ENCODE results near the gene HCFC1R1.

The HCFC1R1 gene

DNA sequence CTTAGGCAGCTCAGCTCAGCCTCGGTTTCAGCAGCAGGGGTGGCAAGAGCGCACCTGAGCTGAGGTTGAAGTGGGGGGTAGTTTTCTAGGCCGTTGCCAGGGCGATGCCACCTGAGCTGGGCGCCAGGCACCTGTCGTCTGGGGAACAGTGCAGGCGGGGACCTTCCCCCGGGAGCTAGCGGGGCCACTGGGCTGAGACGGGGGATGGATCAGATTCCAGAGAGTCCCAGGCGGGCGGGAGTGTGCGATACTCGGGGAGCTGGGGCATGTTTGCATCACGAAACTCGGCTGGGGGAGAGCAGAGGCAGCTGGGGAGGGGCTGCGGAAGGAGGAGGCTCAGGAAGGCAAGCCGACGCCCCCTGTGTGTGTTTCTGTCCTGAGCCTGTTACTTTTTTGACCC lies 11.5 kb downstream of the HCFC1R1 start:
- TF ChIP-seq, protein P1, sequence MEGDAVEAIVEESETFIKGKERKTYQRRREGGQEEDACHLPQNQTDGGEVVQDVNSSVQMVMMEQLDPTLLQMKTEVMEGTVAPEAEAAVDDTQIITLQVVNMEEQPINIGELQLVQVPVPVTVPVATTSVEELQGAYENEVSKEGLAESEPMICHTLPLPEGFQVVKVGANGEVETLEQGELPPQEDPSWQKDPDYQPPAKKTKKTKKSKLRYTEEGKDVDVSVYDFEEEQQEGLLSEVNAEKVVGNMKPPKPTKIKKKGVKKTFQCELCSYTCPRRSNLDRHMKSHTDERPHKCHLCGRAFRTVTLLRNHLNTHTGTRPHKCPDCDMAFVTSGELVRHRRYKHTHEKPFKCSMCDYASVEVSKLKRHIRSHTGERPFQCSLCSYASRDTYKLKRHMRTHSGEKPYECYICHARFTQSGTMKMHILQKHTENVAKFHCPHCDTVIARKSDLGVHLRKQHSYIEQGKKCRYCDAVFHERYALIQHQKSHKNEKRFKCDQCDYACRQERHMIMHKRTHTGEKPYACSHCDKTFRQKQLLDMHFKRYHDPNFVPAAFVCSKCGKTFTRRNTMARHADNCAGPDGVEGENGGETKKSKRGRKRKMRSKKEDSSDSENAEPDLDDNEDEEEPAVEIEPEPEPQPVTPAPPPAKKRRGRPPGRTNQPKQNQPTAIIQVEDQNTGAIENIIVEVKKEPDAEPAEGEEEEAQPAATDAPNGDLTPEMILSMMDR (IDR thresholded peaks at IDR 0.05; ENCODE audit: low read depth, low read length) = no peak
- Histone ChIP-seq H3K4me1 (no peaks in the 10 kb centered on the region), H3K27me3 (peaks cover 10% of the 10 kb centered on the region; the same call in 1 of the 2 replicates), H3K9me3 (no peaks in the 10 kb centered on the region), H3K36me3 (no peaks in the 10 kb centered on the region), H3K4me3 (ENCODE audit: low read depth, low read length) (no peak overlapping the region)
- DNase-seq = no peak

DNA sequence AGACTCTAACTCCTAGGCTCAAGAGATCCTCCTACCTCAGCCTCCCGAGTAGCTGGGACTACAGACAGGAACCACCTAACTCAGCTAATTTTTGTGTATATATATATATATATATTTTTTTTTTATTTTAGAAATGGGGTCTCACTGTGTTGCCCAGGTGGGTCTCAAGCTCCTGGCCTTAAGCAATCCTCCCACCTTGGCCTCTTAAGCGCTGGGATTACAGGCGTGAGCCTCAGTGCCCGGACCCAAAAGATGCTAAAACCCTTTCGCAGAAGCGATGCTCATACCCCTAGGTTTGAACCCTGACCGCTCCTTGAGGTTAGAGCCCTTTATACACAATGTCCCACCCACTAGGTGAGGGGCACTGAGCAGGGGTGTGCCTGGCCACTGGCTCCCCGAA lies 13.2 kb downstream of the HCFC1R1 start:
- Histone ChIP-seq H3K36me3 (no peaks in the 10 kb centered on the region), H3K4me1 (no peaks in the 10 kb centered on the region), H3K4me3 (ENCODE audit: low read depth, low read length) (no peak overlapping the region), H3K27me3 (peaks cover 10% of the 10 kb centered on the region; the same call in 1 of the 2 replicates), H3K9me3 (no peaks in the 10 kb centered on the region)
- TF ChIP-seq, protein P1 (IDR thresholded peaks at IDR 0.05; ENCODE audit: low read depth, low read length) = no peak
- no peak for DNase-seq

DNA sequence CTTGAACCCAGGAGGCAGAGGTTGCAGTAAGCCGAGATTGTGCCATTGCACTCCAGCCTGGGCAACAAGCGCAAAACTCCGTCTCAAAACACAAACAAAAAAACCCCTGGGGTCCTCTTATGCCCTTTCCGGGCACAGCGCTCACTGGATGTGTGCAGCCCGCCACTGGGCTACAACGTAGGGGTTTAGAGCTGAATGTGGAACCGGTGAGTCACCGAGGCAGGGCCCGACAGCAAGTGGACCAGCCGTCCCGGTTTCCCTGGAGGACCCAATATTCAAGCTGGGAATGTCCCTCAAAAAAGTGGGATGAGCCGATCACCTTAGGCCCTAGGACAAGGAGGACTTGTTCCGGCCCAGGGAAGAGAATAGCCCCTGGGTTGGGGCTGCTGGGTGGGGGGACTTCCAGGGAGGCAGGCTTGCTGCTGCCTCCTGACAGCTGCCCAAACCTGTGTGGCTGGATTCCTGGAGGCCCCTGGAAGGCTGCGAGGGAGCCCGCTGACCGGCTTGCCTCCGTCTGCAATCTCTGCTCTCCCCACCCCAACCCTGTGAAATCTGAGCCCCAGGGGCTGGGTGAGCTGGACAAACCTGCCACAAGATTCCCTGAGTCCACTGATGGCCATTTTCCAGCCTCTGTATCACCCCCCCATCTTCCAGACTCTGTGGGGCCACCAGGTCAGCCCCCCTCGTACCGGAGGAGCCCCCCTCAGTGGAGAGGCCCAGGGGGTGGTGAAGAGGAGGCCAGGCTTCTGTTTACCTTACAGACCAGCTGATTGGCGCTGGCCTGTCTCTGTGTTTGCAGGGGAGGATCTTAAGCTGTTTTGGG lies 14.0 kb downstream of the HCFC1R1 start:
- no peak for DNase-seq
- H3K27me3 ChIP-seq = peaks cover 12% of the 10 kb centered on the region
- H3K9me3 ChIP-seq = no peaks in the 10 kb centered on the region
- TF ChIP-seq, protein P1 (IDR thresholded peaks at IDR 0.05; ENCODE audit: low read depth, low read length) = no peak
- no peak overlapping the region for H3K4me3 ChIP-seq (ENCODE audit: low read depth, low read length)
- no peaks in the 10 kb centered on the region for H3K4me1 ChIP-seq
- H3K36me3 ChIP-seq = no peaks in the 10 kb centered on the region

DNA sequence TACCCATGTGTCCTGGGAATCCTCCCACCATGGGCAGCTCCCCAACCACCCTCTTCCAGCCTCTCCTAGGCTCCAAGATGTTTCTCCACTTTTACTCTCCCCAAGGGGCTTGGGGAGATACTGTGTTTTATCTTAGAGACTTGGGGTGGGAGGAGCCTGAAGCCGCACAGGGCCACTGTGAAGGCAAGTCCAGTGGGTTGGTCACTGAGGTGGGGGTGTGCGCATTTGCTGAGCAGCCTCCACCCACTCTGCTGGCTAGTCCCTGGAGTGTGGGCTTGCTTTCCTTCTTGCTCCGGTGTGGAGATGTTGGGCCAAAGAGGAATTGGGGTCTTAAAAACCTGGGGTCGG lies 15.1 kb downstream of the HCFC1R1 start:
- Histone ChIP-seq H3K4me3 (ENCODE audit: low read depth, low read length) (no peak overlapping the region), H3K27me3 (peaks cover 12% of the 10 kb centered on the region), H3K36me3 (no peaks in the 10 kb centered on the region), H3K4me1 (no peaks in the 10 kb centered on the region), H3K9me3 (no peaks in the 10 kb centered on the region)
- TF ChIP-seq, protein P1 (IDR thresholded peaks at IDR 0.05; ENCODE audit: low read depth, low read length) = no peak
- no peak for DNase-seq

DNA sequence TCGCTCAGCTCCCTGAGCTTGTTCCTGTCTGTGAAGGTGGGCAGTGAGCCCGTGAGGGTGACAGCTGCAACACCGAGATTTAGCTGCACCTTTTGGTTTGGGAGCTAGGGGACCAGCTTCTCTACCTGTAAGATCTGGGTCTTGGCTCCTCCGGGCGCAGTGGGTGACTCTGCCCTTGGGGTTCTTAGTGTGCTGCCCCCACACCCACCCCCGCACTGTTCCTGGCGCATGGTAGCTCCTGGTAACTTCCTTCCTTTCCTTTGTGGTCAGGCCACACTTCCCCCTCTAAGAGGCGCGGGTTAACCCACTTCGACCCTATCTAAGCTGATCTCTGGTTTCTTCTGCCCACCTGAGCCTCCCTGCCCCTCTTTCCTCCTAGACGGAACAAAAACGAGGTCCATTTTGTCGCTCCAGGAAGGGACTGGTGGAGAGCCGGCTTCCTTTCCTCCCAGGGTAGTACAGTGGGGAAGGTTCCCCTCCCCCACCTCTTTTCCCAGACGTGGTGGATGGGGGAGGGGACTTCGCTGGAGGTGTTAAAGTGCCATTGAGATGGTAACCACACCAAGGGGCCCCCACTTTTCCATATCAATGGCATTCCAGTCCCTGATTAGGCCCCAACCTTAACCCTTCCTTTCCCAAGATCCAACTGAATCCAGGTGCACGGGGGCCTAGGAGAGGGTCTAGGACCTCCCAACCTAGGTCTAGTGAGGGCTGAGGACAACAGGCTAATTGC lies 15.6 kb downstream of the HCFC1R1 start:
- DNase-seq = no peak
- TF ChIP-seq, protein P1 (IDR thresholded peaks at IDR 0.05; ENCODE audit: low read depth, low read length) = no peak
- H3K4me1 ChIP-seq = no peaks in the 10 kb centered on the region
- no peak overlapping the region for H3K4me3 ChIP-seq (ENCODE audit: low read depth, low read length)
- H3K9me3 ChIP-seq = no peaks in the 10 kb centered on the region
- no peaks in the 10 kb centered on the region for H3K36me3 ChIP-seq
- H3K27me3 ChIP-seq = peaks cover 12% of the 10 kb centered on the region
